Stimulated activated CD4-positive, alpha-beta T cell treated with anti-CD3 and anti-CD28 coated beads, Interleukin-15, amount 100 ng/mL, for 48 hours (primary cell): ENCODE data around the gene PTMS.

Source experiments
- DNase-seq, 2 donors: peaks; one replicate each; pipeline ENCODE4 v3.0.0-alpha.2; 2020; ENCODE audit warnings: low read depth in 2 of 2

Gene PTMS

GRCh38 chr12:6752167-6752920, 13.8 kb upstream of the PTMS start:
- no peak for DNase-seq

DNA sequence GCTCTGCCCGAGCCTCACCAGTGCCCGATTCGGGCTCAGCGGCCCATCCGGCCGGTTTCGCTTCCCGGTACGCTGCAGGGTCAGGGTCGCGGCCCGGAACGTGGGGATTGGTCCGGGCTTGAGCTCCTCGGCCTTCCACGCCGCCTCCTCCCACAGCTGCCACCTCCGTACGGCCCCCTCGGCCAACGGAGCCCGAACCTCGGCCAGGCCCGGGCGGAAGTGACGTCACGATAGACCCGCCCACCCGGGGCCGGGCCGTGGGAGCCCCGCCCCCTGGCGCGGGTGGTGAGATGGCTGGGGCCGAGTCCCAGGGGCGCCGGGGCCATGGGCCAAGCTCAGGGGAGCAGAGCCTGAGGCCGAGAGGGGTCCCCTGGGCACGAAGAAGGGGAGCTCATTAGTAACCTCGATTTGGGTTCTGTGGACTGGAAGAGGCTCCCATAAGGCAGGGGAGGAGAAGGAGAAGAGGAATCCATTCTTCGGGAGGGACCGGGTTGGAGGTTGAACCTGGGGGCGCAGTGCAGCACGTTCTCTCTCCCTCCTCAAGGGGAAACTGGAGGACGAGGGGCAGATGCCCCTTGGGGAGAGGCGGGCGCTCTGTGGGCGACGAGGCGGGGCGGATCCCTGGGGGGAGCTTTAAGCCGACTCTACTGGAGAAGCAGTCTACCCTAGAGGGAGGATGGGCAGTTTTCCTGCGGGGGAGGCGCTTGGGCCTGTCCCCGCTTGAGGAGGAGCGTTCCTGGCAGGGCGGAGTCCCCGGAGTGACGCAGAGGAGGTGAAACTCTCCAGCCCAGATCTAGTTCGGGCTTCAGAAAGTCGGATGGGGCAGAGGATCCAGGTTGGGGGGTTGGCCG, 13.0 kb upstream of the PTMS start, which contains the start of gene MLF2:
TSS of gene MLF2 (minus strand) at position 221 of the 851 bp plus-strand sequence. CDS start 807 bp downstream, outside the sequence.
- DNase-seq = peak; percentile 95 to 98

GRCh38 chr12:6753772-6754356, 12.3 kb upstream of the PTMS start:
- DNase-seq = no peak

DNA sequence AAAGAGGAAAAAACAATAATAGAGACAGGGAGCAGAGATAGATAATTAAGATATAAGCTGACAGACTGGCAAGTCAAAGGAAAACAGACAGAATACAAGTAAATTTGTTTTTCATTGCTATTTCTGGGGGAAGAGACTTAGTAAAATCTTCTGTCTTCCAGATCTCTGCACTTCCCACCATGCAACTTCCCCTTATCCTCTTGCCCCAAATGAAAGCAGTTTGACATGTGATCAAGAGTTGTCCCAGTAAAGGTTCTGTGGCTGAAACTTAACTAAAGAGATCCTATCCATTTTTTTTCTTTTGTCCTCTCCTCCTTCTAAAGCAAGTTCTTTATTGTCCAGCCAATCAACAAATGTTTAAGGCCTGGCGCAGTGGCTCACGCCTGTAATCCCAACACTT, 11.8 kb upstream of the PTMS start:
- no peak for DNase-seq

DNA sequence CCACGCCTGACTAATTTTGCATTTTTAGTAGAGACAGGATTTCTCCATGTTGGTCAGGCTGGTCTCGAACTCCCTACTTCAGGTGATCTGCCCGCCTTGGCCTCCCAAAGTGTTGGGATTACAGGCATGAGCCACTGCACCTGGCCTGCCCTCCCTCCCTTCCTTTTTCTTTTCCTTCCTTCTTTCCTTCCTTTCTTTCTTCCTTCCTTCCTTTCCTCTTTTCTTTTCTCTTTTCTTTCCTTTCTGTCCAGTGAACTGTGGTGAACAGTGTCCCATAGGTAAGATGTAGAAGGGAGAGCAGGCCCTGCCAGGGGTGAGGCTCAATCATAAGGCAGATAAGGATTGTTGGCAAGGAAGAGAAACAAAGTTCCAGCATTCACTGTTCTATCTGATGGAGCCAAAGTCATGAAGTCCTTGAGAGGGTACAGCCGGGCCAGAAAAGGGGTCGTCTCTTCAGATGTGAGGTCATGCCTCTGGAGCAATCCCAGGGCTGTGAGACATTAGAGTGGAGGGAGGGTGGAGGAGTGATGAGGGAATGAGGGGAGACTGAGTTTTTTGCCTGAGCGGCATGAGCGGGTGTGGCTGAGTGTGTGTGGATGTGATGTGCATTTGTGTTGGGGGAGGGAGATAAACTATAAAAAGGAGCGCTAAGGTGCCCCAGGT, 9.0 kb upstream of the PTMS start:
- DNase-seq = no peak

GRCh38 chr12:6758506-6759095, 7.6 kb upstream of the PTMS start:
- no peak for DNase-seq

- no peak for DNase-seq
These were observed 6.4 kb upstream of the PTMS start for GRCh38 chr12:6759741-6760140.

DNA sequence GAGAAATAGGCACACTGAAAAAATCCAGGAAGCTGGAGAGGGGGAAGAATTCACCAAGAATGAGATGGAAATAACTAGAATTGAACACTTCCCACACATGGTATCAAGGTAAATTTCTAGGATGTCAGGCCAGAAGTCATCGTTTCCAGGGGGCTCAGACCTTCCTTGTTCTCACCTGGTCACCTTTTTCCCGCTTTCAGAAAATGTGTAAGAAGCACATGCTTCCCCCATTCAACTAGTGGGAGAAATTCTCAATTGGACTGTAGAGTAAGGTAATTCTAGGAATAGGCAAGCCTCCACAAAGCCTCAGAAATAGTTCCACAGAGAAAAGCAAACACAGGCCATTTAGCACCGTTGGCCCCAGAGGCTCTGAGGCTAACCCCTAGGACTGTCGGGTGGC, 2.8 kb upstream of the PTMS start:
- DNase-seq = no peak

- DNase-seq = peak in 1 of 2 donors; percentile 53
These were observed 1.9 kb upstream of the PTMS start for GRCh38 chr12:6764011-6764828.

GRCh38 chr12:6765048-6765633, 1.0 kb upstream of the PTMS start:
- no peak for DNase-seq

DNA sequence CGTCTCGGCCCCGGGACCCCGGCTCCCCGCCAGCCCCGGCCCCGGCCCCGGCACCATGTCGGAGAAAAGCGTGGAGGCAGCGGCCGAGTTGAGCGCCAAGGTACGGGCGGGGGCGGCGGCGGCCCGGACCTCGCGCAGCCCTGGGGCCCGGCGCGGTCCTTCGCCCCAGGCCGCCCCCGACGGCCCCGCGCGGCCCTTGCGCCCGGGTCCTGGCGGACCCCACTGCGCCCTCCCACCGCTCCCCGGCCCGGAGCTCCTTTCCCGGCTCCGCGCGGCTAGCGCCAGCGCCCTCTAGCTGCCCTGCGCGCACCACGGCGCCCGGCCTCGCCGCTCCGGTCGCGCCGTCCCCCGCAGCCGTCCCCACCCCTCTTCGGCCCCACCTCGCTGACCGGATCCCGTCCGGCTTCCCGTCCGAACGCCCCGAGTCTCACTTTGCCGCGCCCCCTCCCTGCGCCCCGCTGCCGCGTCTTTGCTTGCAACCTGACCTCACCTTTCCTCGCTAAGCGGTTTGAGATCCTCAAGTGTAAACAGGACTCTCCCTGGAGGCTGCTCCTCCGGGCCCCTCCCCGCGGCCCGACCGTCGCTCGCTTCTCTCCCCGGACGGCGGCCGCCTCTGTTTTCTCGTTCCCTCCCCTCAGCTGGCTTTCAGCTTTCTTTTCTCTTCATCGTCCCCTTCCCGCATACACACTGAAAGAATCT, 637 bp downstream of the PTMS start:
- DNase-seq = no peak

GRCh38 chr12:6767353-6768319, 1.5 kb downstream of the PTMS start:
- no peak for DNase-seq

DNA sequence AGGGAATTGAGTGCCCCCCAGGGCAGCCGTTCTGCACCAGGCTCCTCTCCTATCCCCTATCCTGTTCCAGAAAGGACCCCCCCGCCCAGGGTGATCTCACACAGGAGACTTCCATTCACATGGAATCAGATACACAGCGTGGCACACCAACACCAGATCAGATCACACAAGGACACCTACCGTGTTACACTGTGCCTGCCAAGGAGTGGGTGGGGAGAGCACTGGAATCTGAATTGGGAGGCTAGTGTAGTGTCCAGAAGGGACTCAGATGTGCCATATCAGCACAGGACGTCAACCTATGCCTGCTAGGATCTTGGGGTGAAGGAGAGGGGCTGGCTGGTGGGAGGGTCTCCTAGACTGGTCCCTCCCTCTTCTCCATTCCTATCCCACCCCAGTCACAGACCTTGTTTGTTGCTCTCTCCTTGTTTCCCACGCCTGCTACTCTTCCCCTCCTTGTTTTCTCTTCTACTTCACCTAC, 2.3 kb downstream of the PTMS start:
- DNase-seq = no peak

DNA sequence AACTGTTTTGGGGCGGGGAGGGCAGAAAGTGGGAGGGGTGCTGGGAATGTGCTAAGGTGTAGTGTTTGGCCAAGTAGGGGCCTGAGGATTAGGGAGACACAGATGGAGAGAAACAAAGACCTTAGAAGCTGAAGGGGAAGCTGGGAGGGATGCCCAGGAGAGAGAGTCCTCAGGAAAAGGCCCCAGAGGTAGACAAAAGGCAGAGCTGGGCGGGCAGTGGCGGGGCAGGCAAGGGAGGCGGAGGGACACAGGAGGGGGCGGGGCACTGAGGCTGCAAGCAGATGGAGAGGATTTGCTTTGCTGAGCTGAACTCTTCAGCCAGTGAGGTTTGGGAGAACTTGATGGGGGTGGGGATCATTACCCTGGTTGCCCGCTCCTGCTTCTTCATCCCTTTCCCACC, 2.8 kb downstream of the PTMS start:
- DNase-seq = no peak

- DNase-seq = no peak
These were observed 3.5 kb downstream of the PTMS start for GRCh38 chr12:6769666-6770065.

DNA sequence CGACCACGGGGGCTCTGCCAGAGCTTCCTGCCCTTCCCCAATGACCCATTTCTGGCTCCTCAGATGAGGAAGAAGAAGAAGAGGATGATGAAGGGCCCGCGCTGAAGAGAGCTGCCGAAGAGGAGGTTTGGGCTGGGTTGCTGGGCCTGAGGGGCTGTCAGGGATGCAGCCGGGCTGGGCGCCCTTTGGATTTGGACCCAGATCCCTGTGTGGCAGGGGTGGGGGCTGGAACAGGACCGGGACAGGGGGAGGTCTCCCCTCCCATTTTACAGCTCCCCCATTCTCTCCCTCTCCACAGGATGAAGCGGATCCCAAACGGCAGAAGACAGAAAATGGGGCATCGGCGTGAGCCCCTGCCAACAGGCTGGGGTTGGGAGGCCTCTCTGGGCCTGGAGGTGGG, 3.9 kb downstream of the PTMS start:
- no peak for DNase-seq

DNA sequence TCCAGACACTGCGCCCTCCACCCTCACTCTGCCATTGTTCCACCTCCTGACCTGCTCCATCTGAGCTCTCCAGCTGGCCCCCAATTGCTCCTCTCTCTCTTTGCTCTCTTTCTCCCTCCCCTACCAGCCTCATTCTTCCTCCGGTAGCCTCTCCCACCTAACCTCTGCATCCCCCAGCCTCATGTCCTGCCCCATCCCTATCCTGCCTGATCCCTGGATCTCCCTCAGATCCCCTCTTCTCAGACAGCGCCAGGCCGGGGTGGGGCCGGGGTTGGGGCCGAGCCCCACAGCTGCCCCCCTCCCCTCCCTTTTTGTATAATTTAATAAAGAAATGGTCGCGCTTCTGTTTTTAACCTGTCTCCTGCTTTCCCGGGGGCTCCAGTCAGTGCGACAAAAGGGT, 4.4 kb downstream of the PTMS start:
- DNase-seq = no peak

- DNase-seq = no peak
These were observed 4.9 kb downstream of the PTMS start for GRCh38 chr12:6771091-6771495.
